Hematopoietic multipotent progenitor cell treated with erythropoietin and hydrocortisone succinate and interleukin-3 and kit ligand, for 8 days (in vitro differentiated cells): ENCODE data around the gene UNC80.

Experiments used
- DNase-seq: peaks from one replicate; pipeline ENCODE4 v3.0.0-alpha.2; 2015

The UNC80 gene

GRCh38 chr2:210035679-210036078, 264.0 kb downstream of the UNC80 start:
- no peak for DNase-seq

DNA sequence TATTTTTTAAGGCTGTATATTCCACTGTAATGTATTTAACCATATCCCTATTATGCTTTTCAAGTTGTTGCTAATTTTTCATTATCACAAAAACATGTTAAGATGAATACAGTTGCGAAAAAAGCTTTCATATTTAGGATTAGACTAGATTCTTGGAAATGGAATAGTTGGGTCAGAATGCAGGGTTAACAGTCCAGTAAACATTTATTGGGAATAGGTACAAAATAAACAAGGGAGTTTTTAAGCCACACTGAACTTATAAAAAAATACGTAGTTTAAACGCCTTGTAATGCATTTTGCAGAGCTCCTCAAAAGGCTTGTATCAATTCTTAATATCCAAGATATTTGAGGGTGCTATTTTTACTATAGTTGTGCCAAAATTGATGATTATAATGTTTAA, 266.4 kb downstream of the UNC80 start:
- DNase-seq: no peak

DNA sequence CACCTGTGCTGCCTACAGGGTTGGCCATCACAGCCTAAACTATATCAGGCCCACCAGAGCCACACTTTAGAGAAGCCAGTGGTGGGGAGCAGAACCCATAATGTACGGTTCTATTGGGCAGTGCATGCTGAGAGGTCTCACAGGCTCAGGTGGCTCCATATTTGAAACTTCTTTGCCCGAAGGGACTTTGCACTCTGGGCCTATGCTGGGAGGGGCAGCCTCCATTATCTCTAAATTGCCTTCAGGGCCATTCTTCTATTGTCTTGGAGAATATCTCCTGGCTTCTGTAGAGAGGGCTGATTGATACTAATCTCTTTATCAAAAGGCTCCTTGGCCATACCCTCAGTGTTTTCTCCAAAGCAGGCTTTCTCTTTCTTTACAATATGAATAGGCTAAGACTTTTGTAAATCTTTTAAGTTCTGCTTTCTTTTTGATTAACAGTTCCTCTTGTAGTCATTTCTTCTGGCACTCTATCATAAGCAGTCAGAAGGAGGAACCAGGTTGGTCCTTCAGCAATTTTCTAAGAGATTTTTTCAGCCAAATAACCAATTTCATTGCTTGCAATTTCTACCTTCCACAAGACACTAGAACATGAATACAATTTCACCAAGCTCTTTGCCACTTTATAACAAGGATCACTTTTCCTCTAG, 275.3 kb downstream of the UNC80 start:
- no peak for DNase-seq
